GM18909 (cell line): ENCODE measurements around the gene BACE2.
"Not testable (repeated sequence)": the region's sequence is repeated elsewhere in the genome, so short reads cannot be mapped to it uniquely, and the experiment has no call there.

Source experiments
- ATAC-seq: cut with Tn5 transposase; IDR thresholded peaks from one replicate; pipeline ENCODE4 v1.9.1; 2021; ENCODE audit warnings: mild to moderate bottlenecking; ENCODE audit not compliant: unreplicated experiment, poor library complexity

The BACE2 gene

DNA sequence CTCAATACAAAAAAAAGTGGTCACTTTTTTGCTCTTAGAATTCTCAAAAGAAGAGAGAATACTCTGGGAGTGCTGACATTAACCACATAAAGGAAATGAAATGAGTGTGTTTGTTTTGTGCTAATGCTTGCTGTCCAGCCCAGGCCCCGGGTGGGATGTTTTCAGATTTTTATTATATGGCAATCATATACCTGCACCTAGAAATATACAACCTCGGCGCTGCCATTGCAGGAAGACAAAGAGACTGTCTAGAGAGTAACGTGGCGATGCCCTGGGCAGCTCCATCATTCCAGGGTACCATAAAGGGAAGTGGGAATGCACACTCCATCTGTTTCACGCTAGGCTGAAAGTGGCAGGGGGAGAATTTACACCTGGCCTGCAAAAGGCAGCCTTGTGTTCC is 7.1 kb downstream of the BACE2 start:
- no peak for ATAC-seq

DNA sequence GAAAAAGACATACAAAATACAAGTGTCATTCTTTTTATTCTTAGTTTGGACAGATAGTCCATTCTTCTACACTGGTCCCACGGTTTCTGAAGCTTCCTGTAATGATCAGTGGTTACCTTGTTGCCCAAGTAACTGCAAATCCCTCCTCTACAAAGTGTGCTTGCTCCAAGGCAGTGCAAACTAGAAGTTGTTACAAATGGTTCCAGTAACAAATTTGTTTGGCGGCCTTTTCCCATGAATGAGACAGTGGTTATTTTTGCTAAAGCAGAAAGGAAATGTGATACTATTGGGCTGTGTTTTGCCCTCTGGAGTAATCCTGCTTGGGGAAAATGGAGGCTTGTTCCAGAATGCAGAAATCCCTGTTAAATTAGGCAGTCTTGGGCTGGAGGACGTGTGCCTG is 8.9 kb downstream of the BACE2 start:
- no peak for ATAC-seq

DNA sequence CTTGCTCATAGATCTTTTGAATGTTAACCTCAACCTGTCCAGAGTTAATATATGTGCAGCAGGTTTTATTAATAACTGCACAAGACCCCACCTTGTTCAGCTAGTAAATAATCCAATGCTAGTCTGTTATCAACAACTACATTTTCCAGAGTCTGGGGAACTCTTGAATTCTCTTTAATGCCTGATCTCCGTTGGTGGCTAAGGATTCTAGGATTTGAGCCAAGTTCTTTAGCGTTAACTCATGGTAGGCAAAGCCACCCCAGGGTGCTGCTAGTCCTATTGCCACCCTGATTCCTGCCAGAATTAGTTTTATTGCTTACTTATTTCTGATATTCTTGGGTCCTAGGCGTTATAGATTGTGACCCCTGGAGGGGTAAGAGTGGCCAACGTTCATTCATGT is 12.8 kb downstream of the BACE2 start:
- no peak for ATAC-seq

DNA sequence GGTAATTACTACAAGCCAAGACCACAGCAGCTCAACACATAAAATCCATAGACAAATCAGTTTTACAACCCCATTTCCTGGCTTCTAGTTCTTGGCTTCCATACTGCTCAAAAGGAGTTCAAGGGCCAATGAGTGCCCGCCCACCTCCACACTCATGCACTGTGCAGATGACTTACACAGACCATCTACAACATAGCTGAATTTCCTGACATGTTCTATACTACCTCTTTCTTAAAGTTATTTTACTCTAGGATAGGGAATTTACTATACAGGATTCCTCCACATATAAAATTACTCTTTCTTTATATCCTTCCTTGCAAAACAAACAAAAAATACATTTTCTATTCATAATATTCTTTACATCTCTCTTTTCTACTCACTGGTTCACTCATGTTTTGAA is 14.6 kb downstream of the BACE2 start:
- no peak for ATAC-seq

DNA sequence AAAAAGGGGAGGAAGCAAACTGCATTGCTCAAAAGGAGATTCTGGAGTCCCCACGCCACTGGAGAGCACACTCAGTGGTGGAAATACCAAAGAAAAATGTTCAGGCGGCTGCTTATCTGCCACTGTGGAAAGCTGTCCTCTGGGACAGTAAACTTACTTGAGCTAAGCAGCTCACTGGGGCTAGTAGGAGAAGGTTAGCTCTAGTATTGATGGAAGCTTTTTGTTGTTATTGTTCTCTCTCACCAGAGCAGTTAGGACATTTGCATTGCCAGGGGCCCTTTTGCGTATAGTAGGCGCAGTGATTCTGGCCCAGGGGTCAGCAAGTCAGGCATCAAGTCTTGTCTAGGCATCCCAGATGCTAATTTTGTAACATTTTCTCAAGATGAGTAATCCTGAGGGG is 15.6 kb downstream of the BACE2 start:
- no peak for ATAC-seq

DNA sequence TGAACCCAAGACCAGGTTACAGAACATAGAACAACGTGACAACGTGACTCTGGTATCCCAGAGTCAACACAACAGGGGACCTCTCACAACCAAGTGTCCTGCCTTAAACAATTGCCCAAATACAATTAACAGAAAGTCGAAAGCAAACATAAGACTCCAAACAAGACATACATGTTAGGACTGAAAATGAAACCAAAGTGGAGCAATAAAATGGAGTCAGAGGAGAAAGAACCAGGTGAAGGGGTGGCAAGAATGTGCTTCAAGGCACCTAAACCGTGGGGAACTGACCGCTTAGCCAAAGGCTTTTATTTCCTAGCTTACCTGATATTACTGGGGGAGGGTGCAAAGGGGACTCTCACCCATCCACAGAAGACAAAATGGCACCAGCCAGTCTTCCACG is 17.8 kb downstream of the BACE2 start:
- ATAC-seq, result no peak

DNA sequence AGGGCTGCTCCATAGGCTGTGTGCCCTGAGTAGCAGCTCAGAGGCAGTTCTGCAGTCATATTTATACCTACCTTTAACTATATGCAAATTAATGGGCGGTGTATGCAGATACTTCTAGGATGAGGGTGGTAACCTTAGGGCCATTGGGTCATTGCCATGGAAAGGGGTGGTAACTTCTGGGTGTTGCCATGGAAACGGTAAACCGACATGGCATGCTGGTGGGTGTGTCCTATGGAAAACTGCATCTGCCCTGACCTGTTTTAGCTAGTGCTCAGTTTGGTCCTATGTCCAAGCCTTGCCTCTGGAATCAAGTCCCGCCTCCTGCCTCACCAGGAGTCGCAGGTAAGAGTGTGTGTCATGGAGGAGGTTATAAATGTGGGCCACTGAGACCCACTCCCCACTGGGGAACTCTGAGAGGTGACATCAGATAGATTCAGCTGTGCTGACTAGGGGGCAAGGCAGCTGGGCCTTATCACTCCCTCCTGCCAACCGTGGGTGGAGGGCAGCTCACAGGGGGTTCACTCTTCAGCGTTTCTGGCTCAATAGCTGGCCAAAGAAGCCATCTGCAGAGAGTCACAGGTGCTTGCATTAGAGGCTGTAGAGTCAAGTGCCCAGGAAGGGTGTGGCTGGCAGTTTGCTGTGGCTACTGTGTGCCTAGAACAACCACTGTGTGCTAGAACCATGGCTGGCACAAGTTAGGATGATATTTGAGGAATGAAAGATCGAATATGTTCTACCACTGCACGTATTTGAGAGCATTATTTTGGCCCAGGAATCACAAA is 19.0 kb downstream of the BACE2 start:
- no peak for ATAC-seq

DNA sequence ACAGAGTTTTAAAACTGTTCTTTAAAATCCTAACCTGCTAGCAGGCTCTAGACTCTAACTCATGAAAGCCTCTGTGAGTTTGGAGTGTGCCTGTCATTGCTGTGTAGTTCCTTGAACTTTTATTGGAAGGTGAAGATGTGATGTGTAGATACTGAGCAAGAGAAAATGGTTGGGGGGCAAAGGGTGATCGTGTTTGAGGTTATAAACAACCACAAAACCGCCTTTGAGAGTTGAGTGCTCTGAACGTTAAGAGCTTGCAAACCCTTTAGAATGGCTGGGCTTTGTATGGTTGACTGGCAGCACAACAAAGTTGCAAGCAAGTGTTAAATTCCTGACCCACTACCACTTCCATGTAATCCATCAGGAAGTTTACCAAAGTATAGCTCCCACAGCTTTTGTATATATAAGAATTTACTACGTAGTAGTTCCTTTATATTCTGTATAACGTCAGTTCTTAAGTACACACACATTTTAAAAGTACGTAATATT is 19.6 kb downstream of the BACE2 start:
- no peak for ATAC-seq

DNA sequence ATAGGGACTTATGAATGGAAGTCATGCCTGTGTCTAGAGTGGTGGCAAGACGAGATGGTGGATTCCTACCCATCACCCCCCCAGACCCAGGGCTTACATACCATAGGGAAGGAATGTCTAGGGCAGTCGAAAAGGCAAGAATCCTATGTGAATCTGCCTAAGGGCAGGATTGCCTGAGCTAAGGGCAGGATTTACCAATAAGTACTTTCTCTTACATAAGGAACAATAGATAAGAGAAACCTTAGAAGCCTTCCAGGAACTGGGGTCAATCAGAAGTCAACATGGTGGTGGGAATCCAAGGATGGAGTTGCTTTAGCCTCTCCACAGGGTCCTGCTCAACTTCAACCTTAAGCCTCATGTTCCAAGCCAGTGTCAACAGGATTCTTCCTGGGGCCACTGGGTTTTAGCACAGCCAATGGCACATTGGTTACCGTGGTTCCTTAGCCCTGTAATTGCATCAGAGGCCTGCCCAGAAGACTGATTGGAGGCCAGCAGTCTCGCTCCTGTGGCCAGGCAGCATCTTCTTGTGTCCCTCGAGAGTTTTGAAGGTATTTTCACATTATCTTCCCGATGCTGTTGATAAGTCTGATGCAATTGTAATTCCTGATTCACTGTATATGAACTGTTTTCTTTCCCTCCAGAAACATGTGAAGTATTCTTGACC is 20.7 kb downstream of the BACE2 start:
- ATAC-seq, result no peak

DNA sequence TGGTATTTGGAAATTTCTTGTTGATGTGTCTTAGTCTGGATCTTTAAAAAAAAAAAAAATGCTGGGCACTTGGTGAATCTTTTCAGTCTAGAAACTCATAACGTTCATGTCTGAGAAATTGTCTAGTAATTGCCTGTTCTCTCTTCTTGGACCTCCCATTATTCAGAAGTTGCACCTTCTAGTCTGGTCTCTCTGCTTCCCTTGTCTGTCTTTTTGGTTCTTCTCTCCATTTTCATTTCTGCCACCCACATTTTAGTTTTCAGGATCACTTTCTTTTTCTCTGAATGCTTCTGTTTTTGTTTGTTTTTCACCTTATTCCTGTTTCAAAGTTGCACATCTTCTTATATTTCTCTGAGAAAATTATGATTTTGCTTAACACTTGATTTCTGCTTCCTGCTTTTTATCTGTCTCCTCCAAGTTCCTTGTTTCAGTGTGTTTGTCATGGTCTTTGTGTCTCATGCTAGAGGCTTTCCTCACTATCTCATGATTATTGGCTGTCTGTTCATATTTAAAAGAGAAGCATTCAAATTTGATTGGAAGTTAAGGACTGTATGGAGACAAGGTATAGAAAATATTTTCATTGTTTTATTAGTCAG is 21.3 kb downstream of the BACE2 start:
- no peak for ATAC-seq

DNA sequence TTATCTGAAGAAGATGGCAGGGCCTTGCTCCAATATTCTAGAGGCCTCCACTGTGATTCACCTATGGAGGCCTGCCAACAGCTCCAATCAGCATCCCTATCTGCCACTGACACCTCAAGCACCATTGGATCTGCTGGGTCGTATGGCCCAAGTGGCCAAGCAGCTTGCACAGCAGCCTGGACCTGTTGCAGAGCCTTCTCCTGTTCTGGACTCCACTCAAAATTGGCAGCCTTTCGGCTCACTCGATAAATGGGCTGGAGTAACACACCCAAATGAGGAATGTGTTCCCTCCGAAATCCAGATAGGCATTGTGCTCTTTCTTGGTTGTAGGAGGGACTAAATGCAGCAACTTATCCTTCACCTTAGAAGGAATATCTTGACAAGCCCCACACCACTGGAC is 24.6 kb downstream of the BACE2 start:
- not testable (repeated sequence) for ATAC-seq

DNA sequence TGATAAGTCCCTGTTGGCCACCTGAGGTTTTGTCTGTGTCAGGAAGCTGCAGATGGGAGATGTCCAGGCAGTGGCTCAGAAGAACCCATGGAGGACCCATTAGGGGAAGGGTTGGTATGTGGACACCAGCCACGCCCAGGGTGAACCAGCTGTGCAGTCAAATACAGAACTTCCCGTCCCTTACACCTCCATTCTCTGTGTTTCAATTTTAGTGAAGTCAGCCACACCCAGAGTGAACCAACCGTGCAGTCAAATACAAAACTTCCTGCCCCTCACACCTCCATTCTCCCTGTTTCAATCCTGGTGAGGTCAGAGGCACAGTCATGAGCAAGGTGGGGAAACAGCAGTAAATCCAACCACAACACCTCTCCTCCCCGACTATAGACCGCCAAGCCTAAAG is 27.4 kb downstream of the BACE2 start:
- no peak for ATAC-seq

DNA sequence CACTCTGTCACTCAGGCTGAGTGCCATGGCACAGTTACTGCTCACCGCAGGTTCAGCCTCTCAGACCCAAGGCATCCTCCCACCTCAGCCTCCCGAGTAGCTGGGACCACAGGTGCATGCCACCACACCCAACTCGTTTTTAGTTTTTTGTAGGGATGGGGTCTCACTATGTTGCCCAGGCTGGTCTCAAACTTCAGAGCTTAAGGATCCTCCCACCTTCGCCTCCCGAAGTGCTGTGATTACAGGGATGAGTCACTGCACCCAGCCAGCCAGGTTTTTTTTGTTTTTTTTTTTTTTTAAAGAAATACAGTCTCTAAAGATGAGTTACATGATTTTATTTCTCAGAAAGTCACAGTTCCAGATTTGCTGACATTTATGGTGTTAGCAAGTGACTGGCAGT is 29.0 kb downstream of the BACE2 start:
- ATAC-seq, result no peak

DNA sequence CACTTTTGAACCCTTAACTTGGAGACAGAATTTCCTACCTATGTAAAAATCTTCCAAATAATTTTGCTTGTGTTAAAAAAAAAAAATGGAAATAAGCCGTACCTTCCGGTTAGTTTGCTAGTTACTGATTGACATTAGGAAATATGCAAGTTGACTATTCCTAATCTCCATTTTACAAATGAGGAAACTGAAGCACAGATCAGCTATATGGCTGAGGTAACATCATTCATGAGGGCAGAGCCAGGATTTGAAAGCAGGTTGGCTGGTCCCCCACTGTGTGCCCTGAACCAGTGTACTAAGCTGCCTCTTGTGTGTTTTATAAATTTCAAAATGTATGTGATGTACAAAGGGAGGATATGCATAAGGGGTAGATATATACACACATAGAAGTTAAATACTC is 29.6 kb downstream of the BACE2 start:
- ATAC-seq, result no peak

DNA sequence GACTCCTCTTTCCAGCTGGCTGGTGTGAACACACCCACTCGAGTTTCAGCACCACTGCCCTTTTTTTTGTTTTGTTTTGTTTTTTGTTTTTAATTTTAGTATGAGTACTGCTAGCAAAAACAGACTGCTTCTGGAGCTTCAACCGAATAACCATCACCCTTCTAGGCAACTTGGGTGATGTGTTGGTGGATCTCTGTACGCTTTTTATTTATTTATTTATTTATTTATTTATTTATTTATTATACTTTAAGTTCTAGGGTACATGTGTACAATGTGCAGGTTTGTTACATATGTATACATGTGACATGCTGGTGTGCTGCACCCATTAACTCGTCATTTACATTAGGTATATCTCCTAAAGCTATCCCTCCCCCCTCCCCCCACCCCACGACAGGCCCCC is 30.7 kb downstream of the BACE2 start:
- not testable (repeated sequence) for ATAC-seq

DNA sequence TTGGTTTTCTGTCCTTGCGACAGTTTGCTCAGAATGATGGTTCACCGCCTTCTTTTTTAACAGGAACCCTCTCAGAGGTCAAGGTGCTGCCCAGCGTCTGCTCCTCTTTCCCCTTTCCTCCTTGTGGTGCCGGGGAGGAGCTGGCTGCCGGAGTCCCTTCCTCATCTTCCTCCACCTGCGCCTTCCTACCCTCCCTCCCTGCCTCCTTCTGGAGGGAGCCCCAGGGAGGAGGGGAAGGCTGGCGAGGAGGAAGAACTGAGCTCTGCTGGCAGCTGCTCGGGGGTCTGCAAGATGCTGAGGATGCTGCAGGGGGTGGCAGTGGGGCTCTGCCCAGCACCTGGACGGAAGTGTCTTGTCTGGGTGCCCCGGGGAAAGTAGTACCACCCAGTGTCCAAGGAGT is 31.2 kb downstream of the BACE2 start:
- ATAC-seq, result no peak

DNA sequence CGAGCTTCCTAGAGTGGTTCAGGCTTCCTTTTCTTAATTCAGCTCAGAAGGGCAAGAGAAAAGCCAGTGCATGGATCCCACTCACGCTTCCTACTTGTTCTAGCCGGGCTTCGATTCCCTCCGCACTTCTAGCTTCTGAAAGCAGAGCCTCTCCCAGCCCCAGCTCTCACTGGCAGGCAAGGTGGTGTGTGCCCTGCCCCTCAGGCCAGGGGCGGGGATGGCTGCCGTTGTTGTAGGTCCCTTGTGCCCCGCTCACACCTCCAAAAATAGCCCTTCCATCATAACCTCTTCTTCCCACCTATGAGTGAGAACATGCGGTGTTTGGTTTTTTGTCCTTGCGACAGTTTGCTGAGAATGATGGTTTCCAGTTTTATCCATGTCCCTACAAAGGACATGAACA is 31.6 kb downstream of the BACE2 start:
- no peak for ATAC-seq

DNA sequence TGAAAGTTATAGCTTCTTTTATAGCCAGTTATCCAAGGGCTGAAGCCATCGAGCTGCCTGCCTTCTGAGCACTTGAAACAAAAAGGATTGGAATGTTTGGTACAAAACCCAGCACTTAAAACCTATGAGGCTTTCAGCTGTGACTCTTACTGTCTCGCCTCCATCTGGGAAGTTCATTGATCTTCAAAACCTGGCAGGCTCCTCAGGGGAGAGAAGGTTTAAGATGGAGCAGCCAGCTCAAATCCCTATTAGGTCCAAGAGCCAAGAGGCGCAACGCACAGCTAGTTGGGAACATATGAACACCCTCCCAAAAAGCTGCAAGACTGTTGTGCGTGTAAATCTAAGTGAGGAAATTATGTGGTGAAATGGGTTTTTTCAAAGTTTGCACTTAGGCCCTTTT is 33.4 kb downstream of the BACE2 start:
- no peak for ATAC-seq

DNA sequence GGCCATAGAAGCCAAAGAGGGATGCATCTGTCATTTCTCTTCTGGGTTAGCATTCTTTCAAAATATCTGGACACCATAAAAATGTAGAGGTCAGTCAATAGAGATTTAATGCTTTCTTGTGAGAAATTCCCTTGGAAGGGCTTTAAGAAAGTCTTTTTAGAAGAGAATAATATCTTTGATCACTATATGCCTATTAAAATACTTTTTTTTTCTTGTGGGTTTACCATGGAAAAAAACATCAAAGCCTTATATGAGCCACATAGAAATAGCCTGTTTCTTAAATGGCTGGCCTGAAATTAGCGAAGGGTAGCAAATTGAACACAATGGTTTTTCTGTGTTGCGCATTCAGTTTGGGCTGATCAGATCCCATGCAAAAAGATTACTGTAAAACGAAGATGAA is 36.8 kb downstream of the BACE2 start:
- ATAC-seq, result no peak

DNA sequence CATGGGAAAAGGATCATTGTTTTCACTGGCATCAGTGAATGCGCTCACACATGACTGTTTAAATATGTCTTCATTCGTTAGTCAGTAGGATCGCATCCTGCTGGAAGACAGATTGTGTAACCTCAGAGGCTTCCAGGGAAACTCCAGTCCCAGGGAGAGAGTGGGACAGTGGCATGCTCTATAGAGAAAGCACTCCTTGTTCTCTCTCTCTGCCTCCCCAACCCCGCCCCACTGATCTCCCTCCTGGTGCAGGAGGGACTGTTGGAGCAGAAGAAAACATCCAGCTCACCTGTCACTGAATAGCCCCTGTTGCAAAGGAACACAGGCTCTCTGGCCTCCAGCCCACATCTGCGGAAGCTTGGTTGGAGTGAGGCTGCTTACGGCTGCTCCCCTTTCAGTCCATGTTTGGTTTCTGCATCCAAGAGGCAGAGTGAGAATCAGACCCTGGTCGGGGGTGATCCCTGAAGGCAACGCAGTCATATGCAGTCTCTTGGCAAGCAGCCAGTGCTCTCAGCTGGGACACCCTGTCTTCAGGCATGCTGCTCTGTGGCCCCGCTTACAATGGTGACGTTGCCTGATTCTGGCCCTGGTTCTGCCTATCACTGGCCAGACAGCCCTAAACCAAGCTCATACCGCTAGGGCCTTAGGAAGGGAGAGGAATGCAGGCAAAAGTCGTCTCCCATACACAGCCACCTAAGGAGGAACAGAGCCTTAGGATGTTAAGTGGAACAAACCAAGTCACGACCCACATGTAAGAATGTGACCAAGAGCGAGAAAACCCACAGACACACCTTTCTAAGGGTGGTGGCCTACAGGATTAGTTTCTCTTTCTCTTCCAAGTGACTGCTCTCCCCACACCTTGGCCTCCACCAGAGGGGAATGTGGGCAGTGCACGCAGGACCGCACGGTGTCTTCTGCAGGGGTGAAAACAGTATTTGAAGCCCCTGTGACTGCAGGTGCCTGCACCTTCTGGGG is 39.7 kb downstream of the BACE2 start:
- ATAC-seq, result no peak
